H9 (cell line): ENCODE measurements around the gene TMEM127. TPM values are rescaled to one million over a fixed set of nuclear protein-coding genes. Genes with fewer than 3 reads are reported as not detected.

Experiments used
- DNase-seq: peaks from one replicate; pipeline ENCODE4 v3.0.0-alpha.2; 2017
- H2AFZ ChIP-seq: one replicate; pipeline ENCODE4 v1.6.1; 2013; ENCODE audit warnings: mild to moderate bottlenecking, low read length, control low read depth, moderate library complexity
- H2AK5ac ChIP-seq: 2 replicates; pipeline ENCODE4 v1.6.1; 2013; ENCODE audit warnings: low read length, control low read depth, mixed read lengths; ENCODE audit not compliant: insufficient read length
- H2BK120ac ChIP-seq: one replicate; pipeline ENCODE4 v1.6.1; 2013; ENCODE audit warnings: low read depth, mild to moderate bottlenecking, low read length, control low read depth, inconsistent platforms; ENCODE audit not compliant: poor library complexity, severe bottlenecking
- H2BK12ac ChIP-seq: 2 replicates; pipeline ENCODE4 v1.6.1; 2013; ENCODE audit warnings: low read length, control low read depth, mixed read lengths, low read depth; ENCODE audit not compliant: insufficient read length
- H2BK15ac ChIP-seq: 2 replicates; pipeline ENCODE4 v1.6.1; 2013; ENCODE audit warnings: low read depth, low read length, control low read depth
- H2BK20ac ChIP-seq: one replicate; pipeline ENCODE4 v1.6.1; 2013; ENCODE audit warnings: low read depth, mild to moderate bottlenecking, low read length, control low read depth, inconsistent platforms; ENCODE audit not compliant: poor library complexity, severe bottlenecking
- H2BK5ac ChIP-seq: 2 replicates; pipeline ENCODE4 v1.6.1; 2013; ENCODE audit warnings: low read length, control low read depth, mixed read lengths; ENCODE audit not compliant: insufficient read length
- H3K14ac ChIP-seq: 2 replicates; pipeline ENCODE4 v1.6.1; 2013; ENCODE audit warnings: low read length, control low read depth; ENCODE audit not compliant: insufficient read depth
- H3K18ac ChIP-seq: 2 replicates; pipeline ENCODE4 v1.6.1; 2013; ENCODE audit warnings: low read depth, mild to moderate bottlenecking, mixed read lengths, low read length, control low read depth; ENCODE audit not compliant: insufficient read length
- H3K23ac ChIP-seq: 2 replicates; pipeline ENCODE4 v1.6.1; 2013; ENCODE audit warnings: low read length, control low read depth, mixed read lengths, low read depth; ENCODE audit not compliant: insufficient read length
- H3K23me2 ChIP-seq: 2 replicates; pipeline ENCODE4 v1.6.1; 2013; ENCODE audit warnings: low read depth, mild to moderate bottlenecking, mixed read lengths, low read length, control low read depth; ENCODE audit not compliant: insufficient read length, poor library complexity, severe bottlenecking
- H3K27ac ChIP-seq: 2 replicates; pipeline ENCODE4 v1.5.1; 2013; ENCODE audit warnings: low read length, control low read depth, mixed read lengths, low read depth; ENCODE audit not compliant: insufficient read length
- H3K27me3 ChIP-seq: 2 replicates; pipeline ENCODE4 v1.6.1; 2013; ENCODE audit warnings: low read length, control low read depth, inconsistent platforms; ENCODE audit not compliant: insufficient read depth
- H3K4ac ChIP-seq: 2 replicates; pipeline ENCODE4 v1.6.1; 2013; ENCODE audit warnings: low read depth, mild to moderate bottlenecking, control low read depth, inconsistent platforms, low read length, moderate library complexity
- H3K4me1 ChIP-seq: 2 replicates; pipeline ENCODE4 v1.6.1; 2013; ENCODE audit warnings: low read length, control low read depth, inconsistent platforms; ENCODE audit not compliant: insufficient read depth
- H3K4me2 ChIP-seq: 2 replicates; pipeline ENCODE4 v1.6.1; 2013; ENCODE audit warnings: low read length, control low read depth, mixed read lengths; ENCODE audit not compliant: insufficient read length, insufficient read depth
- H3K56ac ChIP-seq: 2 replicates; pipeline ENCODE4 v1.6.1; 2013; ENCODE audit warnings: low read depth, mild to moderate bottlenecking, mixed read lengths, low read length, control low read depth; ENCODE audit not compliant: insufficient read length
- H3K79me1 ChIP-seq: 2 replicates; pipeline ENCODE4 v1.6.1; 2013; ENCODE audit warnings: low read depth, mild to moderate bottlenecking, moderate library complexity, low read length, control low read depth, inconsistent platforms; ENCODE audit not compliant: insufficient read depth, poor library complexity, severe bottlenecking
- H3K79me2 ChIP-seq: 2 replicates; pipeline ENCODE4 v1.6.1; 2013; ENCODE audit warnings: low read length, control low read depth, inconsistent platforms; ENCODE audit not compliant: insufficient read depth
- H3K9ac ChIP-seq: 2 replicates; pipeline ENCODE4 v1.6.1; 2013; ENCODE audit warnings: low read length, control low read depth, mixed read lengths; ENCODE audit not compliant: insufficient read length; ENCODE audit errors: extremely low read depth
- H3K9me3 ChIP-seq: one replicate; pipeline ENCODE4 v1.6.1; 2013; ENCODE audit warnings: low read depth, low read length, inconsistent platforms; ENCODE audit not compliant: control insufficient read depth
- H3T11ph ChIP-seq: one replicate; pipeline ENCODE4 v1.6.1; 2013; ENCODE audit warnings: mild to moderate bottlenecking, low read length, control low read depth, inconsistent platforms
- H4K20me1 ChIP-seq: one replicate; pipeline ENCODE4 v1.6.1; 2013; ENCODE audit not compliant: control insufficient read depth, insufficient read length, insufficient read depth
- H4K5ac ChIP-seq: 2 replicates; pipeline ENCODE4 v1.6.1; 2013; ENCODE audit warnings: low read depth, mild to moderate bottlenecking, mixed read lengths, low read length, control low read depth; ENCODE audit not compliant: insufficient read length
- H4K8ac ChIP-seq: replicated peaks from 2 replicates; pipeline ENCODE4 v1.6.1; 2013; ENCODE audit warnings: low read length, control low read depth, mixed read lengths, low read depth; ENCODE audit not compliant: insufficient read length
- H4K91ac ChIP-seq: 2 replicates; pipeline ENCODE4 v1.6.1; 2013; ENCODE audit warnings: low read depth, mild to moderate bottlenecking, moderate library complexity, mixed read lengths, low read length, control low read depth; ENCODE audit not compliant: insufficient read length
- H3K27ac Mint-ChIP-seq, 3 experiments: 2 replicates in 2 of 3; 3 replicates in 1 of 3; pipeline ENCODE4 v1.8.0; 2020 to 2021; ENCODE audit warnings: mixed read lengths in 3 of 3, mild to moderate bottlenecking in 1 of 3, moderate library complexity in 1 of 3
- H3K27me3 Mint-ChIP-seq: 2 replicates; pipeline ENCODE4 v1.8.0; 2021; ENCODE audit warnings: low read depth, mild to moderate bottlenecking, moderate library complexity, mixed read lengths
- H3K36me3 Mint-ChIP-seq, 3 experiments: 2 replicates in 2 of 3; 3 replicates in 1 of 3; pipeline ENCODE4 v1.8.0; 2020 to 2021; ENCODE audit warnings: low read depth in 3 of 3, mixed read lengths in 3 of 3; ENCODE audit not compliant: insufficient read depth in 1 of 3
- H3K4me1 Mint-ChIP-seq, 2 experiments: 2 replicates each; pipeline ENCODE4 v1.8.0; 2020; ENCODE audit warnings: mixed read lengths in 2 of 2
- H3K4me3 Mint-ChIP-seq, 2 experiments: 2 replicates in 1 of 2; 3 replicates in 1 of 2; pipeline ENCODE4 v1.8.0; 2020 to 2021; ENCODE audit warnings: mild to moderate bottlenecking in 2 of 2, mixed read lengths in 2 of 2, moderate library complexity in 1 of 2
- H3K9me3 Mint-ChIP-seq, 2 experiments: 2 replicates in 1 of 2; 3 replicates in 1 of 2; pipeline ENCODE4 v1.8.0; 2020; ENCODE audit warnings: mild to moderate bottlenecking in 2 of 2, mixed read lengths in 2 of 2, moderate library complexity in 1 of 2
- WGBS: extraction: QIAGEN DNeasy Blood & Tissue Kit; methylation state at CpG from one replicate; pipeline ENCODE4 v1.1.7; 2013; ENCODE audit warnings: missing lambda C conversion rate, low lambda C conversion rate, mixed read lengths; ENCODE audit not compliant: insufficient read length; ENCODE audit errors: extremely low coverage; 5-methylcytosine and 5-hydroxymethylcytosine counted together
- total RNA-seq: library from RNA; stranded (reverse); gene quantifications from 2 replicates; pipeline ENCODE4 v1.2.1, GENCODE V29; 2021
- TF ChIP-seq, protein P1 (sequence below): fragments of 200-600 bp; sonication (generic); conservative IDR thresholded peaks from 3 replicates; pipeline ENCODE4 v1.8.0; 2021; ENCODE audit warnings: antibody characterized with exemption, mild to moderate bottlenecking

Gene TMEM127
- total RNA-seq, 1 experiment from 2014 or later: 30.1 TPM

- Histone ChIP-seq H3K23me2 (no peaks in the 10 kb centered on the region), H3T11ph (no peak overlapping the region), H3K4ac (no peak overlapping the region), H3K27me3 (no peaks in the 10 kb centered on the region), H3K79me1 (no peaks in the 10 kb centered on the region), H3K14ac (no peak overlapping the region), H4K5ac (no peak overlapping the region), H4K91ac (no peak overlapping the region), H2BK15ac (no peak overlapping the region), H4K20me1 (no peaks in the 10 kb centered on the region), H2BK120ac (no peak overlapping the region), H4K8ac (no peak overlapping the region), H2BK20ac (no peak overlapping the region), H3K18ac (no peak overlapping the region), H2BK5ac (no peak overlapping the region), H2AK5ac (no peak overlapping the region), H3K23ac (no peak overlapping the region), H3K9me3 (no peaks in the 10 kb centered on the region), H2BK12ac (no peak overlapping the region), H3K56ac (no peak overlapping the region), H3K4me2 (no peak overlapping the region), H3K79me2 (no peaks in the 10 kb centered on the region), H3K9ac (no peak overlapping the region), H2AFZ (no peak overlapping the region), H3K27ac (no peak overlapping the region), H3K4me1 (no peaks in the 10 kb centered on the region)
- Mint-ChIP-seq H3K27me3 (no peaks in the 10 kb centered on the region), H3K27ac (no peak overlapping the region; a peak in 1 of 7 replicates), H3K4me3 (no peak overlapping the region), H3K36me3 (peaks cover 69 to 97% (median 91%) of the 10 kb centered on the region in 3 experiments; a peak in 6 of 7 replicates), H3K9me3 (no peaks in the 10 kb centered on the region), H3K4me1 (no peaks in the 10 kb centered on the region)
- TF ChIP-seq, protein P1, sequence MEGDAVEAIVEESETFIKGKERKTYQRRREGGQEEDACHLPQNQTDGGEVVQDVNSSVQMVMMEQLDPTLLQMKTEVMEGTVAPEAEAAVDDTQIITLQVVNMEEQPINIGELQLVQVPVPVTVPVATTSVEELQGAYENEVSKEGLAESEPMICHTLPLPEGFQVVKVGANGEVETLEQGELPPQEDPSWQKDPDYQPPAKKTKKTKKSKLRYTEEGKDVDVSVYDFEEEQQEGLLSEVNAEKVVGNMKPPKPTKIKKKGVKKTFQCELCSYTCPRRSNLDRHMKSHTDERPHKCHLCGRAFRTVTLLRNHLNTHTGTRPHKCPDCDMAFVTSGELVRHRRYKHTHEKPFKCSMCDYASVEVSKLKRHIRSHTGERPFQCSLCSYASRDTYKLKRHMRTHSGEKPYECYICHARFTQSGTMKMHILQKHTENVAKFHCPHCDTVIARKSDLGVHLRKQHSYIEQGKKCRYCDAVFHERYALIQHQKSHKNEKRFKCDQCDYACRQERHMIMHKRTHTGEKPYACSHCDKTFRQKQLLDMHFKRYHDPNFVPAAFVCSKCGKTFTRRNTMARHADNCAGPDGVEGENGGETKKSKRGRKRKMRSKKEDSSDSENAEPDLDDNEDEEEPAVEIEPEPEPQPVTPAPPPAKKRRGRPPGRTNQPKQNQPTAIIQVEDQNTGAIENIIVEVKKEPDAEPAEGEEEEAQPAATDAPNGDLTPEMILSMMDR: no peak
- no peak for DNase-seq
- WGBS: no CpG with 5 or more reads among the region's 5 CpGs
These were observed 26.0 kb upstream of the TMEM127 start for GRCh38 chr2:96291751-96292150.
